HEK293 (cell line): ENCODE measurements around the gene BLOC1S1.
A peak's percentile ranks its signal among the peaks of the same experiment; 100 is the strongest.

ENCODE experiments used
- GLIS1 ChIP-seq: fragments of 450-650 bp; formaldehyde crosslinking; IDR thresholded peaks from 2 replicates; pipeline ENCODE4 v1.5.1; 2016; ENCODE audit warnings: missing biosample characterization, missing genetic modification characterization
- GLIS2 ChIP-seq: fragments of 450-650 bp; formaldehyde crosslinking; IDR thresholded peaks from 2 replicates; pipeline ENCODE4 v1.5.1; 2016; ENCODE audit warnings: missing biosample characterization, missing genetic modification characterization
- KLF9 ChIP-seq: fragments of 450-650 bp; formaldehyde crosslinking; IDR thresholded peaks from 2 replicates; pipeline ENCODE4 v1.5.1; 2016; ENCODE audit warnings: missing biosample characterization, missing genetic modification characterization, low read depth
- TRIM28 ChIP-seq: IDR thresholded peaks from 2 replicates; pipeline ENCODE4 v1.6.1; 2011; ENCODE audit warnings: low read length, control low read depth, borderline replicate concordance
- ZFP41 ChIP-seq: fragments of 450-650 bp; formaldehyde crosslinking; IDR thresholded peaks from 2 replicates; pipeline ENCODE4 v1.5.1; 2016; ENCODE audit warnings: missing biosample characterization, missing genetic modification characterization, borderline replicate concordance
- ZNF16 ChIP-seq: fragments of 450-650 bp; formaldehyde crosslinking; IDR thresholded peaks from 2 replicates; pipeline ENCODE4 v1.5.1; 2016; ENCODE audit warnings: low read depth, missing biosample characterization, missing genetic modification characterization
- ZNF24 ChIP-seq: fragments of 450-650 bp; formaldehyde crosslinking; IDR thresholded peaks from 2 replicates; pipeline ENCODE4 v1.5.1; 2016; ENCODE audit warnings: missing biosample characterization, missing genetic modification characterization
- ZNF292 ChIP-seq: fragments of 450-650 bp; formaldehyde crosslinking; IDR thresholded peaks from 2 replicates; pipeline ENCODE4 v1.5.1; 2016; ENCODE audit warnings: low read depth, missing biosample characterization, missing genetic modification characterization, borderline replicate concordance
- ZNF311 ChIP-seq: fragments of 450-650 bp; formaldehyde crosslinking; IDR thresholded peaks from 2 replicates; pipeline ENCODE4 v1.5.1; 2017; ENCODE audit warnings: missing biosample characterization, missing genetic modification characterization, borderline replicate concordance
- ZNF354C ChIP-seq: fragments of 450-650 bp; formaldehyde crosslinking; IDR thresholded peaks from 2 replicates; pipeline ENCODE4 v1.5.1; 2016; ENCODE audit warnings: missing biosample characterization, missing genetic modification characterization, low read depth, borderline replicate concordance
- ZNF37A ChIP-seq: fragments of 450-650 bp; IDR thresholded peaks from 2 replicates; pipeline ENCODE4 v1.5.1; 2018; ENCODE audit warnings: missing biosample characterization, missing genetic modification characterization
- ZNF416 ChIP-seq: fragments of 450-650 bp; formaldehyde crosslinking; IDR thresholded peaks from 2 replicates; pipeline ENCODE4 v1.5.1; 2016; ENCODE audit warnings: missing biosample characterization, missing genetic modification characterization
- ZNF624 ChIP-seq: fragments of 450-650 bp; formaldehyde crosslinking; IDR thresholded peaks from 2 replicates; pipeline ENCODE4 v1.5.1; 2017; ENCODE audit warnings: missing biosample characterization, missing genetic modification characterization
- ZNF660 ChIP-seq: fragments of 450-650 bp; IDR thresholded peaks from 2 replicates; pipeline ENCODE4 v1.5.1; 2018; ENCODE audit warnings: missing biosample characterization, mild to moderate bottlenecking, missing genetic modification characterization
- ZNF777 ChIP-seq: fragments of 450-650 bp; formaldehyde crosslinking; IDR thresholded peaks from 2 replicates; pipeline ENCODE4 v1.5.1; 2017; ENCODE audit warnings: missing biosample characterization, missing genetic modification characterization, borderline replicate concordance
- TF ChIP-seq, protein P1 (sequence below): fragments of 450-650 bp; formaldehyde crosslinking; IDR thresholded peaks from 2 replicates; pipeline ENCODE4 v1.5.1; 2016; ENCODE audit warnings: missing biosample characterization, missing genetic modification characterization
- TF ChIP-seq, protein P2 (sequence below): fragments of 450-650 bp; IDR thresholded peaks from 2 replicates; pipeline ENCODE4 v1.5.1; 2018; ENCODE audit warnings: missing biosample characterization, mild to moderate bottlenecking, missing genetic modification characterization
- TF ChIP-seq, protein P3 (sequence below): IDR thresholded peaks from 2 replicates; pipeline ENCODE4 v1.6.1; 2011; ENCODE audit warnings: mild to moderate bottlenecking, low read depth, low read length, borderline replicate concordance
- TF ChIP-seq, protein P4 (sequence below): fragments of 450-650 bp; formaldehyde crosslinking; IDR thresholded peaks from 2 replicates; pipeline ENCODE4; 2016; ENCODE audit warnings: missing biosample characterization, missing genetic modification characterization
- TF ChIP-seq, protein P5 (sequence below): fragments of 450-650 bp; formaldehyde crosslinking; IDR thresholded peaks from 2 replicates; pipeline ENCODE4 v1.5.1; 2016; ENCODE audit warnings: missing biosample characterization, missing genetic modification characterization
- TF ChIP-seq, protein P6 (sequence below): fragments of 450-650 bp; formaldehyde crosslinking; IDR thresholded peaks from 2 replicates; pipeline ENCODE4 v1.5.1; 2016; ENCODE audit warnings: missing biosample characterization, missing genetic modification characterization
- TF ChIP-seq, protein P7 (sequence below): fragments of 450-650 bp; formaldehyde crosslinking; IDR thresholded peaks from 2 replicates; pipeline ENCODE4 v1.5.1; 2017; ENCODE audit warnings: missing biosample characterization, missing genetic modification characterization
- TF ChIP-seq, protein P8 (sequence below): fragments of 450-650 bp; formaldehyde crosslinking; optimal IDR thresholded peaks from 2 replicates; pipeline ENCODE3; 2016; ENCODE audit warnings: missing biosample characterization, mild to moderate bottlenecking, missing genetic modification characterization
- TF ChIP-seq, protein P9 (sequence below): fragments of 450-650 bp; formaldehyde crosslinking; IDR thresholded peaks from 2 replicates; pipeline ENCODE4 v1.5.1; 2016; ENCODE audit warnings: missing biosample characterization, missing genetic modification characterization
- TF ChIP-seq, protein P10 (sequence below): fragments of 450-650 bp; formaldehyde crosslinking; IDR thresholded peaks from 2 replicates; pipeline ENCODE4 v1.5.1; 2016; ENCODE audit warnings: missing biosample characterization, missing genetic modification characterization

BLOC1S1 gene

DNA sequence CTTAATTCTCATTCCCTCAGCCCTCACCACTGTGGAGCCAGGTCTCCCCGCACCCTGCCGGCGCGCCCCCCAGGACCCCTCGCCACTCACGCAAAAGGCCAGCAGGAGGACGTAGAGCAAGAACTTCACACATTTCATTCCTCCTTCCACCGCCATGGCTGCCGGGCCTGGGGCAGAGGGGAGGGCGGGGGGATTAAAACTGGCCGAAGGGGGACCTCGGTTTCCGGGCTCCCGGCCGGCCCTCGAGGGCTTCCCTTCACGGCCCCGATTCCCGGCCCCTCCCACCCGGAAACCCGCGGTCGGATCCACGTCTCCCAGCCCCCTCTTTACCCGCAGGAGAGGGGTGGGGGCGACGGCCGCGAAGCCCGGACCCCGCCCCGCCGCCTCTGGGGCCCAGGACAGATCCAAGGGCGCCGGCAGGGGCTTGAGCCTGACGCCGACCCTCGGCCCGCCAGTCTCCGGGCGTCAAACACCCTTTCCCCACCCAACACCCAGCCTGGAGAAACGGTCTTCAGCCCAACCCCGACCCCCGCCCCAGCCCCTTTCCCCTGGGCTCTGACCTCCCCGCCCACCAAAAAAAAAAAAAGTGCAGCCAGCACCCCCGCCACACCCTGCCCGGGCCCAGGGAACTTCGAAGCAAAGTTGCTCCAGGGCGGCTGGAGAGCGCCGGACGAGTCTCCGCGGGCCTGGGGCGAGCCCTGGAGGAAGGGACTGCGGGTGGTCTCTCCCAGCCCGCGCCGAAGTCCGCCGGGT lies 12.5 kb downstream of the BLOC1S1 start (continued):
- TF ChIP-seq, protein P1, sequence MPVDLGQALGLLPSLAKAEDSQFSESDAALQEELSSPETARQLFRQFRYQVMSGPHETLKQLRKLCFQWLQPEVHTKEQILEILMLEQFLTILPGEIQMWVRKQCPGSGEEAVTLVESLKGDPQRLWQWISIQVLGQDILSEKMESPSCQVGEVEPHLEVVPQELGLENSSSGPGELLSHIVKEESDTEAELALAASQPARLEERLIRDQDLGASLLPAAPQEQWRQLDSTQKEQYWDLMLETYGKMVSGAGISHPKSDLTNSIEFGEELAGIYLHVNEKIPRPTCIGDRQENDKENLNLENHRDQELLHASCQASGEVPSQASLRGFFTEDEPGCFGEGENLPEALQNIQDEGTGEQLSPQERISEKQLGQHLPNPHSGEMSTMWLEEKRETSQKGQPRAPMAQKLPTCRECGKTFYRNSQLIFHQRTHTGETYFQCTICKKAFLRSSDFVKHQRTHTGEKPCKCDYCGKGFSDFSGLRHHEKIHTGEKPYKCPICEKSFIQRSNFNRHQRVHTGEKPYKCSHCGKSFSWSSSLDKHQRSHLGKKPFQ (tag by site-specific recombination), result no peak
- TF ChIP-seq, protein P2, sequence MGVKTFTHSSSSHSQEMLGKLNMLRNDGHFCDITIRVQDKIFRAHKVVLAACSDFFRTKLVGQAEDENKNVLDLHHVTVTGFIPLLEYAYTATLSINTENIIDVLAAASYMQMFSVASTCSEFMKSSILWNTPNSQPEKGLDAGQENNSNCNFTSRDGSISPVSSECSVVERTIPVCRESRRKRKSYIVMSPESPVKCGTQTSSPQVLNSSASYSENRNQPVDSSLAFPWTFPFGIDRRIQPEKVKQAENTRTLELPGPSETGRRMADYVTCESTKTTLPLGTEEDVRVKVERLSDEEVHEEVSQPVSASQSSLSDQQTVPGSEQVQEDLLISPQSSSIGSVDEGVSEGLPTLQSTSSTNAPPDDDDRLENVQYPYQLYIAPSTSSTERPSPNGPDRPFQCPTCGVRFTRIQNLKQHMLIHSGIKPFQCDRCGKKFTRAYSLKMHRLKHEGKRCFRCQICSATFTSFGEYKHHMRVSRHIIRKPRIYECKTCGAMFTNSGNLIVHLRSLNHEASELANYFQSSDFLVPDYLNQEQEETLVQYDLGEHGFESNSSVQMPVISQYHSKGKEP, result no peak
- TF ChIP-seq ZFP41 (tag by site-specific recombination) (no peak), TRIM28 (no peak), ZNF311 (tag by site-specific recombination) (no peak), ZNF24 (no peak), KLF9 (tag by site-specific recombination) (peak; percentile 38; the same call in 1 of the 2 replicates), ZNF660 (tag by site-specific recombination) (peak; percentile 30; the same call in 1 of the 2 replicates), ZNF37A (no peak), GLIS1 (tag by site-specific recombination) (no peak), ZNF292 (tag by site-specific recombination) (no peak), ZNF777 (tag by site-specific recombination) (no peak), ZNF354C (tag by site-specific recombination) (no peak), ZNF624 (tag by site-specific recombination) (no peak), GLIS2 (tag by site-specific recombination) (0 out of 2 replicates have a peak, but pooled peaks have one; percentile 5), ZNF416 (no peak), ZNF16 (tag by site-specific recombination) (no peak)
- TF ChIP-seq, protein P3, sequence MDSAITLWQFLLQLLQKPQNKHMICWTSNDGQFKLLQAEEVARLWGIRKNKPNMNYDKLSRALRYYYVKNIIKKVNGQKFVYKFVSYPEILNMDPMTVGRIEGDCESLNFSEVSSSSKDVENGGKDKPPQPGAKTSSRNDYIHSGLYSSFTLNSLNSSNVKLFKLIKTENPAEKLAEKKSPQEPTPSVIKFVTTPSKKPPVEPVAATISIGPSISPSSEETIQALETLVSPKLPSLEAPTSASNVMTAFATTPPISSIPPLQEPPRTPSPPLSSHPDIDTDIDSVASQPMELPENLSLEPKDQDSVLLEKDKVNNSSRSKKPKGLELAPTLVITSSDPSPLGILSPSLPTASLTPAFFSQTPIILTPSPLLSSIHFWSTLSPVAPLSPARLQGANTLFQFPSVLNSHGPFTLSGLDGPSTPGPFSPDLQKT, result no peak
- TF ChIP-seq, protein P4, sequence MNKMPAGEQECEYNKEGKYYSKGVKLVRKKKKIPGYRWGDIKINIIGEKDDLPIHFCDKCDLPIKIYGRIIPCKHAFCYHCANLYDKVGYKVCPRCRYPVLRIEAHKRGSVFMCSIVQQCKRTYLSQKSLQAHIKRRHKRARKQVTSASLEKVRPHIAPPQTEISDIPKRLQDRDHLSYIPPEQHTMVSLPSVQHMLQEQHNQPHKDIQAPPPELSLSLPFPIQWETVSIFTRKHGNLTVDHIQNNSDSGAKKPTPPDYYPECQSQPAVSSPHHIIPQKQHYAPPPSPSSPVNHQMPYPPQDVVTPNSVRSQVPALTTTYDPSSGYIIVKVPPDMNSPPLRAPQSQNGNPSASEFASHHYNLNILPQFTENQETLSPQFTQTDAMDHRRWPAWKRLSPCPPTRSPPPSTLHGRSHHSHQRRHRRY (tag by site-specific recombination), result no peak
- TF ChIP-seq, protein P5, sequence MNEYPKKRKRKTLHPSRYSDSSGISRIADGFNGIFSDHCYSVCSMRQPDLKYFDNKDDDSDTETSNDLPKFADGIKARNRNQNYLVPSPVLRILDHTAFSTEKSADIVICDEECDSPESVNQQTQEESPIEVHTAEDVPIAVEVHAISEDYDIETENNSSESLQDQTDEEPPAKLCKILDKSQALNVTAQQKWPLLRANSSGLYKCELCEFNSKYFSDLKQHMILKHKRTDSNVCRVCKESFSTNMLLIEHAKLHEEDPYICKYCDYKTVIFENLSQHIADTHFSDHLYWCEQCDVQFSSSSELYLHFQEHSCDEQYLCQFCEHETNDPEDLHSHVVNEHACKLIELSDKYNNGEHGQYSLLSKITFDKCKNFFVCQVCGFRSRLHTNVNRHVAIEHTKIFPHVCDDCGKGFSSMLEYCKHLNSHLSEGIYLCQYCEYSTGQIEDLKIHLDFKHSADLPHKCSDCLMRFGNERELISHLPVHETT (tag by site-specific recombination), result no peak
- TF ChIP-seq, protein P6, sequence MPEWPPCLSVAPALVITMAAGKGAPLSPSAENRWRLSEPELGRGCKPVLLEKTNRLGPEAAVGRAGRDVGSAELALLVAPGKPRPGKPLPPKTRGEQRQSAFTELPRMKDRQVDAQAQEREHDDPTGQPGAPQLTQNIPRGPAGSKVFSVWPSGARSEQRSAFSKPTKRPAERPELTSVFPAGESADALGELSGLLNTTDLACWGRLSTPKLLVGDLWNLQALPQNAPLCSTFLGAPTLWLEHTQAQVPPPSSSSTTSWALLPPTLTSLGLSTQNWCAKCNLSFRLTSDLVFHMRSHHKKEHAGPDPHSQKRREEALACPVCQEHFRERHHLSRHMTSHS (tag by site-specific recombination), result no peak
- TF ChIP-seq, protein P7, sequence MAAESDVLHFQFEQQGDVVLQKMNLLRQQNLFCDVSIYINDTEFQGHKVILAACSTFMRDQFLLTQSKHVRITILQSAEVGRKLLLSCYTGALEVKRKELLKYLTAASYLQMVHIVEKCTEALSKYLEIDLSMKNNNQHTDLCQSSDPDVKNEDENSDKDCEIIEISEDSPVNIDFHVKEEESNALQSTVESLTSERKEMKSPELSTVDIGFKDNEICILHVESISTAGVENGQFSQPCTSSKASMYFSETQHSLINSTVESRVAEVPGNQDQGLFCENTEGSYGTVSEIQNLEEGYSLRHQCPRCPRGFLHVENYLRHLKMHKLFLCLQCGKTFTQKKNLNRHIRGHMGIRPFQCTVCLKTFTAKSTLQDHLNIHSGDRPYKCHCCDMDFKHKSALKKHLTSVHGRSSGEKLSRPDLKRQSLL (tag by site-specific recombination), result no peak
- TF ChIP-seq, protein P8, sequence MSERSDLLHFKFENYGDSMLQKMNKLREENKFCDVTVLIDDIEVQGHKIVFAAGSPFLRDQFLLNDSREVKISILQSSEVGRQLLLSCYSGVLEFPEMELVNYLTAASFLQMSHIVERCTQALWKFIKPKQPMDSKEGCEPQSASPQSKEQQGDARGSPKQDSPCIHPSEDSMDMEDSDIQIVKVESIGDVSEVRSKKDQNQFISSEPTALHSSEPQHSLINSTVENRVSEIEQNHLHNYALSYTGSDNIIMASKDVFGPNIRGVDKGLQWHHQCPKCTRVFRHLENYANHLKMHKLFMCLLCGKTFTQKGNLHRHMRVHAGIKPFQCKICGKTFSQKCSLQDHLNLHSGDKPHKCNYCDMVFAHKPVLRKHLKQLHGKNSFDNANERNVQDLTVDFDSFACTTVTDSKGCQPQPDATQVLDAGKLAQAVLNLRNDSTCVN (tag by site-specific recombination), result peak; percentile 59
- TF ChIP-seq, protein P9, sequence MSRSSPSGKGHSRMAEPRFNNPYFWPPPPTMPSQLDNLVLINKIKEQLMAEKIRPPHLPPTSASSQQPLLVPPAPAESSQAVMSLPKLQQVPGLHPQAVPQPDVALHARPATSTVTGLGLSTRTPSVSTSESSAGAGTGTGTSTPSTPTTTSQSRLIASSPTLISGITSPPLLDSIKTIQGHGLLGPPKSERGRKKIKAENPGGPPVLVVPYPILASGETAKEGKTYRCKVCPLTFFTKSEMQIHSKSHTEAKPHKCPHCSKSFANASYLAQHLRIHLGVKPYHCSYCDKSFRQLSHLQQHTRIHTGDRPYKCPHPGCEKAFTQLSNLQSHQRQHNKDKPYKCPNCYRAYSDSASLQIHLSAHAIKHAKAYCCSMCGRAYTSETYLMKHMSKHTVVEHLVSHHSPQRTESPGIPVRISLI, result no peak
- TF ChIP-seq, protein P10, sequence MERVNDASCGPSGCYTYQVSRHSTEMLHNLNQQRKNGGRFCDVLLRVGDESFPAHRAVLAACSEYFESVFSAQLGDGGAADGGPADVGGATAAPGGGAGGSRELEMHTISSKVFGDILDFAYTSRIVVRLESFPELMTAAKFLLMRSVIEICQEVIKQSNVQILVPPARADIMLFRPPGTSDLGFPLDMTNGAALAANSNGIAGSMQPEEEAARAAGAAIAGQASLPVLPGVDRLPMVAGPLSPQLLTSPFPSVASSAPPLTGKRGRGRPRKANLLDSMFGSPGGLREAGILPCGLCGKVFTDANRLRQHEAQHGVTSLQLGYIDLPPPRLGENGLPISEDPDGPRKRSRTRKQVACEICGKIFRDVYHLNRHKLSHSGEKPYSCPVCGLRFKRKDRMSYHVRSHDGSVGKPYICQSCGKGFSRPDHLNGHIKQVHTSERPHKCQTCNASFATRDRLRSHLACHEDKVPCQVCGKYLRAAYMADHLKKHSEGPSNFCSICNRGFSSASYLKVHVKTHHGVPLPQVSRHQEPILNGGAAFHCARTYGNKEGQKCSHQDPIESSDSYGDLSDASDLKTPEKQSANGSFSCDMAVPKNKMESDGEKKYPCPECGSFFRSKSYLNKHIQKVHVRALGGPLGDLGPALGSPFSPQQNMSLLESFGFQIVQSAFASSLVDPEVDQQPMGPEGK, result peak; percentile 80
